Thoracic aorta (tissue), 2 donors: ENCODE results near the gene TRPM7. TPM values are rescaled to one million over a fixed set of nuclear protein-coding genes. Genes with fewer than 3 reads are reported as not detected.
A peak's percentile ranks its signal among the peaks of the same experiment; 100 is the strongest.

Experiments used
- ATAC-seq: fragments of 150-250 bp; one replicate; pipeline ENCODE4 v1.8.0; 2017; ENCODE audit warnings: low read depth; ENCODE audit not compliant: insufficient number of reproducible peaks, low FRiP score
- DNase-seq: peaks from one replicate; pipeline ENCODE4 v3.0.0-alpha.2; 2020; ENCODE audit warnings: low spot score
- H3K27ac ChIP-seq, 2 donors: fragments of 200-600 bp; sonication (generic); 1 replicate in 1 of 2; 2 replicates in 1 of 2; pipeline ENCODE4 v1.5.1; 2016; ENCODE audit warnings: mild to moderate bottlenecking in 2 of 2, moderate library complexity in 2 of 2
- H3K27me3 ChIP-seq: fragments of 200-600 bp; sonication (generic); replicated peaks from 2 replicates; pipeline ENCODE4 v1.6.0; 2016; ENCODE audit warnings: mild to moderate bottlenecking; ENCODE audit not compliant: insufficient read depth
- H3K36me3 ChIP-seq: fragments of 200-600 bp; sonication (generic); one replicate; pipeline ENCODE4 v1.5.1; 2016
- H3K4me1 ChIP-seq, 2 donors: fragments of 200-600 bp; sonication (generic); 1 replicate in 1 of 2; 2 replicates in 1 of 2; pipeline versions ENCODE4 v1.5.1 to v1.6.0; 2016; ENCODE audit warnings: low read depth in 2 of 2, mild to moderate bottlenecking in 1 of 2; ENCODE audit not compliant: control insufficient read depth in 1 of 2
- H3K4me3 ChIP-seq: fragments of 200-600 bp; sonication (generic); 2 replicates; pipeline ENCODE4 v1.5.1; 2016; ENCODE audit warnings: mild to moderate bottlenecking
- H3K9me3 ChIP-seq: fragments of 200-600 bp; sonication (generic); 2 replicates; pipeline ENCODE4 v1.5.1; 2016
- total RNA-seq, 2 donors: library from RNA; depleted of rRNA; stranded (reverse); fragments of >200 nt; gene quantifications; one replicate each; pipeline versions ENCODE4 v1.1.0 to v1.2.3, GENCODE V29; 2016
- TF ChIP-seq, protein P1 (sequence below): fragments of 200-600 bp; sonication (generic); IDR thresholded peaks from one replicate; pipeline ENCODE4 v1.5.1; 2019; ENCODE audit warnings: antibody characterized with exemption

The TRPM7 gene
- total RNA-seq, 2 donors from 2014 or later: 45.9 to 61.7 TPM

DNA sequence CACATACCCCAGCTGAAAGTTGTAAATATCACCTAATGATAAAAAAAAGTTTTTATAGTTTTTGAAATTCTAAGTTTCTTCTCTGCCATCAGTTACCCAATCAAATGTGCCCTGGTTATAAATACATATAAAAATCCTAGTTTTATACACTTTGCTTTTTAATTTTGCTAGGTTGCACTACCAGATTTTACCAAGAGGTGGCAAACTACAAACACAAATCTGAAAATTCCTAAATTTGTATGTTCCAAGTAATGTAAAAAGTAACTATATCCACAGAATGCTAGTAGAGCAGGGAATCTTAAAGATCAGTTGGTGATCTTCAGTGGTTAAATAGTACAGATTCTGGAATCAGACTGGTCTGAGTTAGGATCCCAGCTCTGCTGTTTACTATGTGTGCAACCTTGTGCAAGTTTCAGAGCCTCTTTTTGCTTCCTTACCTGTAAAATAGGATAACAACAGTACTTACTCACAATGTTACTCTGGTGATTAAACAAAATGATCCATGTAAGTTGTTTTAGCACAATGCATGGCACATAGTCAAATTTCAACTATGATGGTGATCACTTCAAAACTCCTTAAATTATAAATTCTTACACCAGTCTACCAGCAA, 11.0 kb downstream of the TRPM7 start:
- DNase-seq: no peak
- no peak for ATAC-seq
- Histone ChIP-seq H3K27me3 (no peaks in the 10 kb centered on the region), H3K36me3 (no peaks in the 10 kb centered on the region), H3K9me3 (no peaks in the 10 kb centered on the region), H3K4me1 (no peaks in the 10 kb centered on the region), H3K27ac (no peak overlapping the region), H3K4me3 (no peak overlapping the region)
- TF ChIP-seq, protein P1, sequence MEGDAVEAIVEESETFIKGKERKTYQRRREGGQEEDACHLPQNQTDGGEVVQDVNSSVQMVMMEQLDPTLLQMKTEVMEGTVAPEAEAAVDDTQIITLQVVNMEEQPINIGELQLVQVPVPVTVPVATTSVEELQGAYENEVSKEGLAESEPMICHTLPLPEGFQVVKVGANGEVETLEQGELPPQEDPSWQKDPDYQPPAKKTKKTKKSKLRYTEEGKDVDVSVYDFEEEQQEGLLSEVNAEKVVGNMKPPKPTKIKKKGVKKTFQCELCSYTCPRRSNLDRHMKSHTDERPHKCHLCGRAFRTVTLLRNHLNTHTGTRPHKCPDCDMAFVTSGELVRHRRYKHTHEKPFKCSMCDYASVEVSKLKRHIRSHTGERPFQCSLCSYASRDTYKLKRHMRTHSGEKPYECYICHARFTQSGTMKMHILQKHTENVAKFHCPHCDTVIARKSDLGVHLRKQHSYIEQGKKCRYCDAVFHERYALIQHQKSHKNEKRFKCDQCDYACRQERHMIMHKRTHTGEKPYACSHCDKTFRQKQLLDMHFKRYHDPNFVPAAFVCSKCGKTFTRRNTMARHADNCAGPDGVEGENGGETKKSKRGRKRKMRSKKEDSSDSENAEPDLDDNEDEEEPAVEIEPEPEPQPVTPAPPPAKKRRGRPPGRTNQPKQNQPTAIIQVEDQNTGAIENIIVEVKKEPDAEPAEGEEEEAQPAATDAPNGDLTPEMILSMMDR: peak; percentile 76

DNA sequence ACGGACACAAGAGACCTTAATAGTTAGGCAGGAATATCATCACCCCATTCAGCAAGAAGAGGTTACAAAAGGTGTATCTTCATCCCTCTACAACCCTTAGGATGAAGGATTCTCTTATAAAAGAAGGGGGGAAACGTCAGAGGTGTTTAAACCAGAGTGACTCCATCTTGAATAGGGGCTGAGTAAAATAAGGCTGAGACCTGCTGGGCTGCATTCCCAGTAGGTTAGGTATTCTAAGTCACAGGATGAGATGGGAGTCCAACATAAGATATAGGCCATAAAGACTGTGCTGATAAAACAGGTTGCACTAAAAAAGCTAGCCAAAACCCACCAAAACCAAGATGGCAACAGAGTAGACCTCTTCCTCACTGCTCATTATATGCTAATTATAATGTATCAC, 16.5 kb downstream of the TRPM7 start:
- Histone ChIP-seq H3K9me3 (no peaks in the 10 kb centered on the region), H3K27me3 (no peaks in the 10 kb centered on the region), H3K27ac (no peak overlapping the region), H3K36me3 (peaks cover 3% of the 10 kb centered on the region), H3K4me1 (no peaks in the 10 kb centered on the region), H3K4me3 (no peak overlapping the region)
- ATAC-seq (no peak), DNase-seq (no peak)
- TF ChIP-seq, protein P1: no peak

DNA sequence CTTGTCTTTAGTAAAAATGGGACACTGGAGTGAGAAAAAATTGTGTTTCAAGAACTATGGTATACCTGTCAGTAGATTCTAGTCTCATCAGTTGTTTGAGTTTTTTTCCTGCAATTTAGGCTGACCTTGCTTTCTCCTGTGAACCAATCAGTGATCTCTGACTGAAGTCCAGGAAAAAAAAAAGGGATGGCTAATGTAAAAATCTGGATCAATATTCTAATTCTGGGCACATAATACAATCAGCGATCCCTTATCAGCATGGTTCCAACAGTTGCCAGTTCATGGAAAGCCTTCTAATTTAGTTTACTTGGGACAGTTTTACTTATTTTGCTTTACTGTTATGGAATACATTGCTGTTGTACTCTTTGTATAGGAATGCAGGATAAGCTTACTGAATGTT, 17.0 kb downstream of the TRPM7 start:
- TF ChIP-seq, protein P1: no peak
- no peak overlapping the region for H3K27ac ChIP-seq
- H3K36me3 ChIP-seq: peaks cover 3% of the 10 kb centered on the region
- H3K4me1 ChIP-seq: no peaks in the 10 kb centered on the region
- no peaks in the 10 kb centered on the region for H3K27me3 ChIP-seq
- no peak for DNase-seq
- ATAC-seq: no peak
- no peak overlapping the region for H3K4me3 ChIP-seq
- no peaks in the 10 kb centered on the region for H3K9me3 ChIP-seq

DNA sequence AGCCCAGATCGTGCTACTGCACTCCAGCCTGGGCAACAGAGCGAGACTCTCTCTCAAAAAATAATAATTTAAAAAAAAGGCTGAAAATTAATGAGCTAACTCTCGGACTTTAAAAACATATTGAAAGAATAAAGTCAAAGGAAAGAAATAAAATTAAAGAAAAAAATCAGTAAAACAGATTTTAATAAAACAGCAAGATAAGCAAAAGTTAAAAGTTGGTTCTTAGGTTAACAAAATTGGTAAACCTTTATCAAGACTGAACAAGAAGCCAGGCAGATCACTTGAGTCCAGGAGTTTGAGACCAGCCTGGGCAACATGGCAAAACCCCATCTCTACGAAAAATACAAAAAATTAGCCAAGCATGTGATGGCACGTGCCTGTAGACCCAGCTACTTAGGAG, 20.7 kb downstream of the TRPM7 start:
- TF ChIP-seq, protein P1: no peak
- Histone ChIP-seq H3K4me3 (no peak overlapping the region), H3K27ac (no peak overlapping the region), H3K4me1 (no peaks in the 10 kb centered on the region), H3K9me3 (no peaks in the 10 kb centered on the region), H3K27me3 (no peaks in the 10 kb centered on the region), H3K36me3 (peaks cover 7% of the 10 kb centered on the region)
- no peak for DNase-seq
- ATAC-seq: no peak

DNA sequence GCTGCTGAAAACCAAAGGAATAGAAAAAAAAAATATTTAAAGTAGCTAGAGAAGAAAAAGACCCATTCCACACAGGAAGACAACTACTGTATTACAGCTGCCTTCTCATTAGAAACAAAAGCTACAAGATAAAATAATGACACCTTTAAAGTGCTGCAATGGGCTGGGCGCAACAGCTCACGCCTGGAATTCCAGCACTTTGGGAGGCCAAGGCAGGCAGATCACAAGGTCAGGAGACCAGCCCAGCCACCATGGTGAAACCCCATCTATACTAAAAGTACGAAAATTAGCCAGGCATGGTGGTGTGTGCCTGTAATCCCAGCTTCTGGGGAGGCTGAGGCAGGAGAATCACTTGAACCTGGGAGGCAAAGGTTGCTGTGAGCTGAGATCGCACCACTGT, 31.0 kb downstream of the TRPM7 start:
- no peak overlapping the region for H3K27ac ChIP-seq
- H3K36me3 ChIP-seq: peaks cover 23% of the 10 kb centered on the region
- TF ChIP-seq, protein P1: no peak
- no peaks in the 10 kb centered on the region for H3K27me3 ChIP-seq
- no peaks in the 10 kb centered on the region for H3K9me3 ChIP-seq
- no peak for DNase-seq
- H3K4me1 ChIP-seq: no peaks in the 10 kb centered on the region
- no peak overlapping the region for H3K4me3 ChIP-seq
- ATAC-seq: no peak
